Aorta (tissue), 5 donors: ENCODE results near the gene ARPP21. TPM values are rescaled to one million over a fixed set of nuclear protein-coding genes. Genes with fewer than 3 reads are reported as not detected.
A peak's percentile ranks its signal among the peaks of the same experiment; 100 is the strongest.

ENCODE experiments used
- ATAC-seq: fragments of 200-7000 bp; cut with Tn5 transposase; one replicate; pipeline ENCODE4 v1.9.1; 2022; ENCODE audit warnings: moderate library complexity; ENCODE audit not compliant: low FRiP score
- DNase-seq, 2 donors: peaks; one replicate each; pipeline ENCODE4 v3.0.0-alpha.2; 2020
- H3K27ac ChIP-seq, 2 donors: one replicate each; pipeline ENCODE4 v1.5.1; 2013; ENCODE audit warnings: low read length in 2 of 2, mild to moderate bottlenecking in 2 of 2, moderate library complexity in 2 of 2, control low read depth in 1 of 2, inconsistent platforms in 1 of 2, low read depth in 1 of 2
- H3K27me3 ChIP-seq, 2 donors: one replicate each; pipeline ENCODE4 v1.6.1; 2013; ENCODE audit warnings: control low read depth in 1 of 2, low read length in 1 of 2, mild to moderate bottlenecking in 1 of 2, moderate library complexity in 1 of 2; ENCODE audit not compliant: insufficient read depth in 2 of 2, control insufficient read depth in 1 of 2
- H3K36me3 ChIP-seq, 2 donors: one replicate each; pipeline ENCODE4 v1.6.1; 2013; ENCODE audit warnings: control low read depth in 1 of 2, low read length in 1 of 2, mild to moderate bottlenecking in 1 of 2; ENCODE audit not compliant: insufficient read depth in 2 of 2, control insufficient read depth in 1 of 2
- H3K4me1 ChIP-seq, 2 donors: one replicate each; pipeline ENCODE4 v1.6.1; 2013; ENCODE audit warnings: low read length in 2 of 2, control low read depth in 1 of 2, mild to moderate bottlenecking in 1 of 2, moderate library complexity in 1 of 2; ENCODE audit not compliant: insufficient read depth in 2 of 2, control insufficient read depth in 1 of 2
- H3K4me3 ChIP-seq, 2 donors: one replicate each; pipeline ENCODE4 v1.5.1; 2013; ENCODE audit warnings: low read length in 2 of 2, control low read depth in 1 of 2, mild to moderate bottlenecking in 1 of 2
- H3K9me3 ChIP-seq: one replicate; pipeline ENCODE4 v1.6.1; 2013; ENCODE audit warnings: mild to moderate bottlenecking, low read length; ENCODE audit not compliant: control insufficient read depth
- WGBS, 2 donors: extraction: QIAGEN DNeasy Blood & Tissue Kit; methylation state at CpG; one replicate each; pipeline ENCODE4 v1.1.7; 2013; 5-methylcytosine and 5-hydroxymethylcytosine counted together
- intact Hi-C, 2 donors: fragments of 100-400 bp; cut with DNase I; formaldehyde crosslinking; loops; one replicate each; pipeline versions ENCODE4 v1.14.2 to v1.15.0; 2022
- long read RNA-seq, 2 donors: library from polyadenylated mRNA; unstranded; transcript quantifications; one replicate each; pipeline ENCODE4 v2.0.0, GENCODE V29; 2020 to 2021
- polyA plus RNA-seq, 2 donors: library from polyadenylated mRNA; stranded (reverse); fragments of 200-250 nt; gene quantifications; one replicate each; pipeline ENCODE4 v1.2.3, GENCODE V29; 2013
- total RNA-seq, 2 donors: library from RNA; stranded (reverse); fragmentation: NEBNext Ultra II Directional; extraction: Animal tissue kit (Norgen Biotek cat#: 25700); gene quantifications; one replicate each; pipeline ENCODE4 v1.2.1, GENCODE V29; 2021
- donor health status: healthy with polysubstance abuse.
- donor health status: Bipolar disorder and iron deficiency.
- donor health status: DM: no; HTN: no; CAD: no.
- donor health status: DM: no; HTN: no; CAD: no.
- donor health status: DM: yes; HTN: yes; CAD: no.

ARPP21 gene
- 1 to 10 TPM; 1.8 to 3.0 TPM for total RNA-seq
- 1 to 10 TPM; 6.9 to 9.5 TPM for polyA plus RNA-seq
- long read RNA-seq, donor 1, partial matches to known transcripts = 0 of 2 reads
- long read RNA-seq, donor 1, other reads (novel, unspliced or antisense) = 0 of 2 reads
- long read RNA-seq, donor 2, partial matches to known transcripts = 1 of 2 reads
- long read RNA-seq, donor 2, other reads (novel, unspliced or antisense) = 1 of 2 reads

DNA sequence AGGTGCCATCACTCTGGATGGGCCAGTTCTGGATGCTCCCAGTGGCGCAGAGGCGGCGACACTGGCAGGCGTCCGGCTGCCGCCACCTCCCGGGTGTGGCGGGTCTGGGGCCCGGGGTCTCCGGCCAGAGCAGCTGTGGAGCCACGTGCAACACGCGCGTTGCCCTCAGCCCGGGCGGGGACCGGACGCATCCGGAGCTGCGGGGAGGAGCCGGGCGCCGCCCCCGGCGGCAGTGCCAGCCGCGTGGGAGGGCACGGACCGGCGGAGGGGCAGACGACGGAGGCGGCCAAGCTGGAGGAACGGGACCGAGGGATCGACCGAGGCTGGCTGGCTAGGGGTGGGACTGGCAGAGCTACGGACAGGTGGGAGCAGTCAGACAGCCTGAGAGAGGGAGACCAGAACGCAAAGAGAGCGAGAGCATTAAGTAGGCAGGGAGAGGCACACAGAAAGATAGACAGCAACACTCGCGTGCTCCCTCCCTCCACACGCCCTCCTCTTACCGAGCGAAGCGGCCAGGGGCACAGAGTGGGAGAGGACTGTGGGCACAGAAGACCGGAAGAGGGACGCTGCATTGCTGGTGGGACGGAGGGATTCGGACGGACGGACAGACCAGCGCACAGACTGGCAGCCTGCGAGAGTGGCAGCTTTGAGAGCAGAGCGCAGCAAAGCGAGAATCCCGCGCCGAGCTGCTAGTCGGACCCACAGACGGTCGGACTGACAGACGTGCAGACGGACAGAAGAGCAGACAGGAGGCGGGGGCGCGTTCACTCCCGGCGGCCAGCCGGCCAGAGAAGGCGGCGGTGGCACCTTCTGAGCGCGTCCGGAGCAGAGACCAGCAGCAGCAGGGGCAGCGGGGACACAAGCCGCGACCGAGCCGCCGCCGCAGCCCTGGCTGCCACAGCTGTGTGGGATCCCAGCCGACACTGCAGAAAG lies at the start of gene ARPP21:
TSS of gene ARPP21 (plus strand) at position 272 of the 933 bp plus-strand sequence. CDS start 42,227 bp downstream, outside the sequence.
- H3K4me1 ChIP-seq = no peaks in the 10 kb centered on the region
- ATAC-seq (peak; percentile 72), DNase-seq (peak in 1 of 2 donors; percentile 79)
- H3K9me3 ChIP-seq = no peaks in the 10 kb centered on the region
- no peaks in the 10 kb centered on the region for H3K36me3 ChIP-seq
- WGBS, 2 donors = 1% methylated on average over 83 of the region's 83 CpGs
- H3K27me3 ChIP-seq = no peaks in the 10 kb centered on the region
- H3K27ac ChIP-seq = no peak within 1 kb of the TSS
- intact Hi-C loops = no loop called here
- peak within 1 kb of the TSS; percentile 29 for H3K4me3 ChIP-seq

GRCh38 chr3:35592589-35593295 lies 46.6 kb upstream of the ARPP21 start:
- Histone ChIP-seq H3K27me3 (no peaks in the 10 kb centered on the region), H3K27ac (no peak overlapping the region), H3K4me3 (no peak overlapping the region), H3K9me3 (no peaks in the 10 kb centered on the region), H3K36me3 (no peaks in the 10 kb centered on the region), H3K4me1 (no peaks in the 10 kb centered on the region)
- ATAC-seq = no peak
- WGBS, 2 donors = 59 to 61% methylated on average over 5 of the region's 5 CpGs
- DNase-seq = no peak
- intact Hi-C loops = no loop called here

GRCh38 chr3:35594739-35595138 lies 44.6 kb upstream of the ARPP21 start:
- intact Hi-C loops = no loop called here
- ATAC-seq = no peak
- H3K9me3 ChIP-seq = no peaks in the 10 kb centered on the region

DNA sequence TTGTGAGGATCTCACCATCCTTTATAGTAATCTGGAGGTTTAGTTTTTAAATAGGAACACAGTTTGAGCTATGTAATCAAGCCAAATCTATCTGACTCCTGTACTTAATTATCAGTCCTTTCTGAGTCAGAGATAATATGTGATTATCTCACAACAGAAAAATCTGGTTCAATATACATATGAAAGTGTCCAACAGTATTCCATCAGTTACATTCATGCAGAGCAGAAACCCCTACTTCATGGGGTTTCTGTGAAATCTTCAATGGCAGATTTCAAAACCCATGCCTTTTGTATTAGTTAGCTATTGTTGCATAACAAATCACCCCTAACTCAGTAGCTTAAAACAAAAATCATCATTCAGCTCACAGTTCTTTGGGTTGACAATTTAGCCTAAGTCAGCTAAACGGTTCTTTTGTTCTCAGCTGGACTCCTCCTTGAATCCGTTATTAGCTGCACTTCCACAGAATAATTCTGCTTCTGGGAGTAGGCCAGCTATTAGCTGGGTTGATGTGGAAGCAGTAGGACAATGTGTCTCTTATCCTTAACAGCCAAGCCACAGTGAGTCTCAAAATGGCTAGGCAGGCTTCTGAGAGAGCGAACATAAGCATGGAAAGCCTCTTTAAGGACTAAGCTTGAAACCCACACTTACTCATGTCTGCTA lies 42.9 kb upstream of the ARPP21 start:
- Histone ChIP-seq H3K27ac (no peak overlapping the region), H3K36me3 (no peaks in the 10 kb centered on the region), H3K27me3 (no peaks in the 10 kb centered on the region), H3K4me1 (no peaks in the 10 kb centered on the region), H3K9me3 (no peaks in the 10 kb centered on the region), H3K4me3 (no peak overlapping the region)
- 77 to 95% methylated on average over 3 of the region's 3 CpGs for WGBS, 2 donors
- DNase-seq = no peak
- intact Hi-C loops = no loop called here
- no peak for ATAC-seq

More at GRCh38 chr3:35594739-35595138, 44.6 kb upstream of the ARPP21 start:
- no peaks in the 10 kb centered on the region for H3K4me1 ChIP-seq
- no peak overlapping the region for H3K4me3 ChIP-seq
- H3K36me3 ChIP-seq = no peaks in the 10 kb centered on the region
- no peak overlapping the region for H3K27ac ChIP-seq
- no peak for DNase-seq
- H3K27me3 ChIP-seq = no peaks in the 10 kb centered on the region

- no peaks in the 10 kb centered on the region for H3K4me1 ChIP-seq
- DNase-seq (no peak), ATAC-seq (no peak)
- WGBS, 2 donors = 85 to 91% methylated on average over 3 of the region's 3 CpGs
- no peaks in the 10 kb centered on the region for H3K36me3 ChIP-seq
- H3K4me3 ChIP-seq = no peak overlapping the region
- no peaks in the 10 kb centered on the region for H3K27me3 ChIP-seq
- H3K9me3 ChIP-seq = no peaks in the 10 kb centered on the region
- intact Hi-C loops = no loop called here
- no peak overlapping the region for H3K27ac ChIP-seq
Observed at GRCh38 chr3:35597490-35597889, 41.8 kb upstream of the ARPP21 start.

- Histone ChIP-seq H3K9me3 (no peaks in the 10 kb centered on the region), H3K36me3 (no peaks in the 10 kb centered on the region), H3K27ac (no peak overlapping the region), H3K27me3 (no peaks in the 10 kb centered on the region), H3K4me1 (no peaks in the 10 kb centered on the region), H3K4me3 (no peak overlapping the region)
- ATAC-seq = no peak
- WGBS, 2 donors = 97 to 100% methylated on average over 1 of the region's 1 CpG
- intact Hi-C loops = no loop called here
- no peak for DNase-seq
Observed at GRCh38 chr3:35598804-35599203, 40.5 kb upstream of the ARPP21 start.

DNA sequence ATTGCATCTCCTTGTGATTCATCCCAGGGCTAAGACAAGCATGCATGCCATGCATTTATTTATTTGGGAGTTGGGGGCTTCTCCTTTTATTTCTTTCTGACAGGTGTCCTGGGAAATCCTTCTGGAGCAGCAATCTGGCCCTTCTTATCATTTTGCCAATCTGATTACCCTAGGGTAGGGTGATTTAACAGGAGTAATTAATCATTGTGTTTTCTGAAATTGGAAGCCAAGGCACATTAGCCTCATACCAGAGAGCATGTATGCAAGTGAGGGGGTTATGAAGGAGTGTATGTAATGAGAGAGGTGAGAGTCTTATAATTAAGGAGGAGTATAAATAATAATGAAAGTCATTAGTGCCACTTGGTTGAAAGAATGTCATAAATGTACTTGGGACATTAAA lies 37.4 kb upstream of the ARPP21 start:
- Histone ChIP-seq H3K4me3 (no peak overlapping the region), H3K36me3 (no peaks in the 10 kb centered on the region), H3K4me1 (no peaks in the 10 kb centered on the region), H3K27me3 (no peaks in the 10 kb centered on the region), H3K9me3 (no peaks in the 10 kb centered on the region), H3K27ac (no peak overlapping the region)
- ATAC-seq (no peak), DNase-seq (no peak)
- intact Hi-C loops = no loop called here

DNA sequence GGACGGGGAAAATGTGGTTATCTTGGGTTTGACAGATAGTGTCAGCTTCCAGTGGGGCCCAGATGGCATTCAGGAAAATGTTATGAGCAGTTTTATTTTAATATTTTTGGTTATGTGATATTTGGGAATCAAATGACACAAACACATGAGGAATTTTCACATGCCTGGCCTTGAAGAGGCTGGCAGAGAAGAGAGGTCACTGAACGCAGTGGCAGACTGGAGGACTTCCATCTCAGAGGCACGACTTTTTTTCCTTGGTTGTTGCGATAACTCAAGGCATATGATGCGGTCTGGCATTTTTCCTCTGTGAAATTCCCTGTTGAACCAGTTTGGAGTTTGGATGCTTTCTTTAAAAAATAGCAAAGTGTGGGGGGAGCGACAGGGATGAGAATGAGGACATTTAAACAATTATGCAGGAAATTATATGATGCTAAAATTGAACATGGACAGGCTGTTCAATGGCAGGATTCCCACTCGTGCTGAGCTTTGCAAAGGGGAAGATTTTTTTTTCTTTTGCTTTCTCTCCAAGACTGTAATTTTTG lies 36.9 kb upstream of the ARPP21 start:
- ATAC-seq = no peak
- WGBS, 2 donors = 31 to 45% methylated on average over 7 of the region's 7 CpGs

More for the DNA sequence above, 36.9 kb upstream of the ARPP21 start:
- Histone ChIP-seq H3K27ac (no peak overlapping the region), H3K36me3 (no peaks in the 10 kb centered on the region), H3K4me1 (no peaks in the 10 kb centered on the region), H3K9me3 (no peaks in the 10 kb centered on the region), H3K4me3 (no peak overlapping the region), H3K27me3 (no peaks in the 10 kb centered on the region)
- intact Hi-C loops = no loop called here
- no peak for DNase-seq
